GM19397 (cell line): Measurements from ENCODE around the gene UGT1A8.
"Not testable (repeated sequence)": the region's sequence is repeated elsewhere in the genome, so short reads cannot be mapped to it uniquely, and the experiment has no call there.

ENCODE experiments used
- ATAC-seq: cut with Tn5 transposase; IDR thresholded peaks from one replicate; pipeline ENCODE4 v1.9.1; 2021; ENCODE audit warnings: mild to moderate bottlenecking, moderate library complexity; ENCODE audit not compliant: unreplicated experiment

Gene UGT1A8

GRCh38 chr2:233617476-233617875 lies at the start of gene UGT1A8:
UGT1A8 (plus strand) TSS chr2:233617633; CDS start chr2:233617708, 75 bp downstream.
- ATAC-seq, result not testable (repeated sequence)

GRCh38 chr2:233571001-233571400 lies 46.4 kb upstream of the UGT1A8 start:
- ATAC-seq, result no peak

DNA sequence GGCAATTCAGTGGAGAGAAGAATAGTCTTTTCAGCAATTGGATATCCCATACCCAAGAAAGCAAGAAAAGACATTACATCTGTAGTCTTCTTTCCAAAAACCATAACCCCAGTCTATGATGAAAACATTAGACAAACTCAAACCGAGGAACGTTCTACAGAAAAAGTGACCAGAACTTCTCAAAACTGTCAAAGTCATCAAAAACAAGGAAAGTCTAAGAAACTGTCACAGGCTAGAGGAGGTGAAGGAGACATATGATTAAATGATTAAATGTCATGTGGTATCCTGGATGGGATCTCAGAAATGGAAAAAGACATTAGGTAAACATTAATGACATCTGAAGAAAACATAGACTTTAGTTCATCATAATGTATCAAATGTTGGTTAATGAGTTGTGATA lies 46.0 kb upstream of the UGT1A8 start:
- ATAC-seq, result no peak

DNA sequence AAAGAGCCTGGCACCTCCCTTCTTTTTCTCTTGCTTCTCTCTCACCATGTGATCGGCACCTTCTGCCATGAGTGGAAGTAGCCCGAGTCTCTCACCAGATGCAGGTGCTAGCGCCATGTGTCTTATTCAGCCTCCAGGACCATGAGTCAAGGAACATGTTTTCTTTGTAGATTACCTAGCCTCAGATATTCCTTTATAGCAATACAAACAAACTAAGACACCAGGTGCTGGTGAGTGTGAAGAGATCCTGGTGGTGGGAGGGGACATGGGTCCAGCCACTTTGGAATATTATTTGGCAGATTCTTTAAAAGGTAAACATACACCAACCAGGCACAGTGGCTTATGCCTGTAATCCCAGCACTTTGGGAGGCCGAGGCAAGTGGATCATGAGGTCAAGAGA lies 45.0 kb upstream of the UGT1A8 start:
- ATAC-seq, result no peak

DNA sequence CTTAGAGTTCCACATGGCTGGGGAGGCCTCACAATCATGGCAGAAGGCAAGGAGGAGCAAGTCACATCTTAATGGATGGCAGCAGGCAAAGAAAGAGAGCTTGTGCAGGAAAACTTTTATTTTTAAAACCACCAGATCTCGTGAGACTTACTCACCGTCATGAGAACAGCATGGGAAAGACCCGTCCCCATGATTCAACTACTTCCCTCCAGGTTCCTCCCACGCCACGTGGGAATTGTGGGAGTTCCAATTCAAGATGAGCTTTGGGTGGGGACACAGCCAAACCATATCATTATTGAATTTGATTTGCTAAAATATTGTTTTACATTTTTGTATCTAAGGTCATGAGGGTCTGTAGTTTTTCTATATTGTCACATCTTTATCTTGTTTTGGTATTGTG lies 40.1 kb upstream of the UGT1A8 start:
- not testable (repeated sequence) for ATAC-seq

DNA sequence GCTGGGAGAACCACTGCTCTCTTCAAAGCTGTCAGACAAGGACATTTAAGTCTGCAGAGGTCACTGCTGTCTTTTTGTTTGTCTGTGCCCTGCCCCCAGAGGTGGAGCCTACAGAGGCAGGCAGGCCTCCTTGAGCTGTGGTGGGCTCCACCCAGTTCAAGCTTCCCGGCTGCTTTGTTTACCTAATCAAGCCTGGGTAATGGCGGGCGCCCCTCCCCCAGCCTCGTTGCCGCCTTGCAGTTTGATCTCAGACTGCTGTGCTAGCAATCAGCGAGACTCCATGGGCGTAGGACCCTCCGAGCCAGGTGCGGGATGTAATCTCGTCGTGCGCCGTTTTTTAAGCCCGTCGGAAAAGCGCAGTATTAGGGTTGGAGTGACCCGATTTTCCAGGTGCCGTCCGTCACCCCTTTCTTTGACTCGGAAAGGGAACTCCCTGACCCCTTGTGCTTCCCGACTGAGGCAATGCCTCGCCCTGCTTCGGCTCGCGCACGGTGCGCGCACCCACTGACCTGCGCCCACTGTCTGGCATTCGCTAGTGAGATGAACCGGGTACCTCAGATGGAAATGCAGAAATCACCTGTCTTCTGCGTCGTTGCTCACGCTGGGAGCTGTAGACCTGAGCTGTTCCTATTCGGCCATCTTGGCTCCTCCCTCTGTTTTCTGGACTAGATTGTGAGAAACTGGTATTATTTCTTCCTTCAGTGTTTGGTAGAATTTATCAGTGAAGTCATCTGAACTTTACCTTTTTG lies 34.0 kb upstream of the UGT1A8 start:
- ATAC-seq, result not testable (repeated sequence)

GRCh38 chr2:233584210-233584609 lies 33.2 kb upstream of the UGT1A8 start:
- ATAC-seq, result no peak

DNA sequence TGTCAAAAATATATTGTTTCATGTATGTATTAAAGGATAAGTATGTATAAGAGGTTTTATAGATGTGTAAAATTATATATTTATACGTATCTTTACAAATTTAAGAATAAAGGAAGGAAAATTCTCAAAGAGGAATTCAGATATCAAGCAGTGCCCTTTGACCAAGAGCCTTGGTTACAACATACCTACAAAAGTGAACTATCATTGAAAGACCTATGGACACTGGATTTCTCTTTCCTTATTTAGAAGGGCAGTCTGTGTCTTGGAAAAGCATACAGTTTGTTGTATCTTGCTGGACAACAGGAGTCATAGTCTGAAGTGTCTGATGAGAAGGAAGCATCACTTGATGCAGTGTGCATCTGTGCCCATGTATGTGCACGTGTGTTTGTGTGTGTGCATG lies 29.0 kb upstream of the UGT1A8 start:
- ATAC-seq, result no peak

DNA sequence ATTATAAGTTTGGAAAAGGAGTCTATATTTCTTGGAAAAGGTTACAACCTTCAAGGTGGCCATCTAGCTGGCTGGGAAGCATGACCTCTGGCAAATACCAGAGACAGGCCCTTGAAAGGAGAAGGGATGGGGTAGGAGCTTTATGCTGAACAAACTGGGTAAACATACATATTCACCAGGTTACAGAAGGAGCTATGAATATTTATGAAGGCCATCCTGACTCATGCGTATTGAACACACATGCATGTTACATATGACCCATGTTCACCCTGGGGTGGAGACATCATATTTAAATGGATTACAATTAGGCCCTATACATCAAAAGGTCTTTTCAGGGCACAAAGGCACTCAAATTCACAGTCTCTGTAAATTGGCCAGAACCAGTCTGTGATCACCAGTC lies 24.7 kb upstream of the UGT1A8 start:
- not testable (repeated sequence) for ATAC-seq

GRCh38 chr2:233593201-233593600 lies 24.2 kb upstream of the UGT1A8 start:
- ATAC-seq, result no peak

DNA sequence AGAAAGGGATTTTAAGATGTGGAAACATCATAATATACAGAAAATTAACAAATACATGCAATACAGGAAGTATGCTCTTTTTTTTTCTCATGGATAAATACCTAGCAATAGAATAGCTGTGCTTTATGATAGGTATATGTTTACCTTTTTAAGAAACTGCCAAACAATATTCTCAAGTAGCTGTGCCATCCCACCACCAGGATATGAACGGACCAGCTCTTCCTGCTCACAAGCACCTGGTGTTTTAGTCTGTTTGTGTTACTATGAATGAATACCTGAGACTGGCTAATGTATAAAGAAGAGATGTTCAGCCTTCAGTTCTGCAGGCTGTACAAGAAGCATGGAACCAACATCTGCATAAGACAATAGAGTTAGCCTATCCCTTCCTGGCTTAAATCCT lies 19.9 kb upstream of the UGT1A8 start:
- no peak for ATAC-seq

- ATAC-seq, result no peak
These were observed 18.5 kb upstream of the UGT1A8 start for GRCh38 chr2:233598952-233599351.

DNA sequence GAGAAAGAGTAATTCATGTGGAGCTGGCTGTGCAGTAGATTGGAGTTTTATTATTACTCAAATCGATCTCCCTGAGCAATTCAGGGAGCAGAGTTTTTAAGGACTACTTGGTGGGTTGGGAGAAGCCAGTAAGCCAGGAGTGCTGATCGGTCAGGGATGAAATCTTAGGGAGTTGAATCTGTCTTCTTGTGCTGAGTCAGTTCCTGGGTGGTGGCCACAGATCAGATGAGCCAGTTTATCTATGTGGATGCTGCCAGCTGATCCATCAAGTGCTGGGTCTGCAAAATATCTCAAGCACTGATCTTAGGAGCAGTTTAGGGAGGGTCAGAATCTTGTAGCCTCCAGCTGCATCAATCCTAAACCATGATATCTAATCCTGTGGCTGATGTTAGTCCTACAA lies 17.0 kb upstream of the UGT1A8 start:
- ATAC-seq, result no peak

GRCh38 chr2:233602076-233602475 lies 15.4 kb upstream of the UGT1A8 start:
- ATAC-seq, result no peak

DNA sequence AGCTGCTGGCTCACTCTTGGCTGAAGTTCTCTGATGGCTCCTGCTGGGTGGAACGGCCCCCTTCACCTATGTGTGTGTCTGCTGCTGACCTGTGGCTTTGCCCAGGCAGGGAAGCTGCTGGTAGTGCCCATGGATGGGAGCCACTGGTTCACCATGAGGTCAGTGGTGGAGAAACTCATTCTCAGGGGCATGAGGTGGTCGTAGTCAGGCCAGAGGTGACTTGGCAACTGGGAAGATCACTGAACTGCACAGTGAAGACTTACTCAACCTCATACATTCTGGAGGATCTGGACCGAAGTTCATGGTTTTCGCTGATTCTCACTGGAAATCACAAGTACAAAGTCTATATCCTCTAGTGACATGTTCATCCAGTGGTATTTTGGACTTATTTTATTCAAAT lies 13.9 kb upstream of the UGT1A8 start:
- no peak for ATAC-seq

- no peak for ATAC-seq
These were observed 12.6 kb upstream of the UGT1A8 start for GRCh38 chr2:233604826-233605225.

DNA sequence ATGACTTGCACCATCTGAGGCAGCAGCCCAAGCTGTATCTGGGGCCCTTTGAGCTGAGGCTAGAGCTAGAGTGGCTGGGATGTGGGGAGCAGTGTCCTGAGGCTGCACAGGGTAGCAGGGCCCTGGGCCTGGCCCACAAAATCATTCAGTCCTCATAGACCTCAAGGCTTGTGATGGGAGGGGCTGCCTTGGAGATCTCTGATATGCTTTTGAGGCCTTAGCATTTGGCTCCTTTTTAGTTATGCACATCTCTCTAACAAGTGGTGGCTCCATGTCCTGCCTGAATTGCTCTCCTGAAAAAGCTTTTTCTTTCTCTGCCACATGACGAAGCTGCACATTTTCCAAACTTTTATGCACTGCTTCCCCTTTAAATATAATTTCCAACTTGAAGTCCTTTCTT lies 11.8 kb upstream of the UGT1A8 start:
- ATAC-seq, result no peak

GRCh38 chr2:233611284-233611683 lies 6.1 kb upstream of the UGT1A8 start:
- ATAC-seq, result no peak

GRCh38 chr2:233620204-233620603 lies 2.8 kb downstream of the UGT1A8 start:
- no peak for ATAC-seq

- not testable (repeated sequence) for ATAC-seq
These were observed 4.4 kb downstream of the UGT1A8 start for GRCh38 chr2:233621863-233622262.

- ATAC-seq, result no peak
These were observed 10.0 kb downstream of the UGT1A8 start for GRCh38 chr2:233627331-233628025.

- not testable (repeated sequence) for ATAC-seq
These were observed 18.9 kb downstream of the UGT1A8 start, which contains the start of gene UGT1A10 for GRCh38 chr2:233636306-233636705. UGT1A10 (plus strand) TSS chr2:233636448; CDS start chr2:233636523, 75 bp downstream.
